ENCODE results near the gene GBP7.

GBP7 gene

GRCh38 chr1:89203166-89203565 lies 27.4 kb upstream of the GBP7 start:
- DNase-seq = no peak
- no peaks in the 10 kb centered on the region for H3K36me3 Mint-ChIP-seq (ENCODE audit: low read depth)
- peaks cover 8% of the 10 kb centered on the region for H3K4me1 Mint-ChIP-seq
- H3K4me3 Mint-ChIP-seq = no peak overlapping the region
- H3K27me3 Mint-ChIP-seq (ENCODE audit: low read depth, poor library complexity) = no peaks in the 10 kb centered on the region
- no peak for TF ChIP-seq CTCF (IDR thresholded peaks at IDR 0.05)
- peaks cover 26% of the 10 kb centered on the region for H3K9me3 Mint-ChIP-seq
- no peak overlapping the region for H3K27ac Mint-ChIP-seq

GRCh38 chr1:89201106-89201794 lies 25.4 kb upstream of the GBP7 start:
- Mint-ChIP-seq H3K9me3 (peaks cover 16% of the 10 kb centered on the region), H3K27me3 (ENCODE audit: low read depth, poor library complexity) (no peaks in the 10 kb centered on the region), H3K4me1 (peaks cover 13% of the 10 kb centered on the region), H3K27ac (no peak overlapping the region), H3K4me3 (no peak overlapping the region), H3K36me3 (ENCODE audit: low read depth) (no peaks in the 10 kb centered on the region)
- TF ChIP-seq CTCF (IDR thresholded peaks at IDR 0.05) = no peak
- no peak for DNase-seq

GRCh38 chr1:89200663-89201062 lies 24.9 kb upstream of the GBP7 start:
- no peak for TF ChIP-seq CTCF (IDR thresholded peaks at IDR 0.05)
- Mint-ChIP-seq H3K4me1 (peaks cover 13% of the 10 kb centered on the region), H3K4me3 (no peak overlapping the region), H3K36me3 (ENCODE audit: low read depth) (no peaks in the 10 kb centered on the region), H3K27me3 (ENCODE audit: low read depth, poor library complexity) (no peaks in the 10 kb centered on the region), H3K9me3 (peaks cover 16% of the 10 kb centered on the region), H3K27ac (no peak overlapping the region)
- no peak for DNase-seq

- Mint-ChIP-seq H3K4me1 (peaks cover 13% of the 10 kb centered on the region), H3K9me3 (peaks cover 7% of the 10 kb centered on the region), H3K4me3 (no peak overlapping the region), H3K27ac (no peak overlapping the region), H3K36me3 (ENCODE audit: low read depth) (no peaks in the 10 kb centered on the region), H3K27me3 (ENCODE audit: low read depth, poor library complexity) (no peaks in the 10 kb centered on the region)
- TF ChIP-seq CTCF (IDR thresholded peaks at IDR 0.05) = no peak
- DNase-seq = no peak
Measured at GRCh38 chr1:89199525-89200031, 23.8 kb upstream of the GBP7 start.

GRCh38 chr1:89198491-89199072 lies 22.8 kb upstream of the GBP7 start, which contains the start of gene GBP4:
Gene GBP4, minus strand, starts transcription at chr1:89198942. Its CDS starts 108 bp downstream, at chr1:89198834.
- Mint-ChIP-seq H3K36me3 (ENCODE audit: low read depth) (no peaks in the 10 kb centered on the region), H3K27me3 (ENCODE audit: low read depth, poor library complexity) (no peaks in the 10 kb centered on the region), H3K4me1 (peaks cover 13% of the 10 kb centered on the region), H3K9me3 (no peaks in the 10 kb centered on the region), H3K27ac (peak within 1 kb of the TSS; percentile 52), H3K4me3 (no peak within 1 kb of the TSS)
- DNase-seq = no peak
- TF ChIP-seq CTCF (IDR thresholded peaks at IDR 0.05) = no peak
